NCI-H524 treated with DMSO at 0.1 percent for 48 hours (cell line): ENCODE data around the gene FBXL7.

Experiments
- DNase-seq: peaks from one replicate; lab custom pipeline; 2025; lab: John Stamatoyannopoulos, UW

FBXL7 gene

GRCh38 chr5:15579193-15579990 lies 79.4 kb downstream of the FBXL7 start:
- no peak for DNase-seq

DNA sequence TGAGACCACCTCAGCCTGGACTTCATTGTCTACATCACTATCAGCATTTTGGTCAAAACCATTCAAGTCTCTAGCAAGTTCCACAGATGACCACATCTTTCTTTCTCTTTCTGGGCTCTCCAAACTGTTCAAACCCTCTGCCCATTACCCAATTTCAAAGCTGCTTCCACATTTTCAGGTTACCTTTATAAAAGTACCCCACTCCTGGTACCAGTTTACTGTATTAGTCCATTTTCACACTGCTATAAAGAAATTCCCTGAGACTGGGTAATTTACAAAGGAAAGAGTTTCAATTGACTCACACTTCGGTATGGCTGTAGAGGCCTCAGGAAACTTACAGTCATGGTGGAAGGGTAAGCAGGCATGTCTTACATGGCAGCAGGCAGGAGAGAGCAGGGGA lies 84.5 kb downstream of the FBXL7 start:
- DNase-seq = no peak

DNA sequence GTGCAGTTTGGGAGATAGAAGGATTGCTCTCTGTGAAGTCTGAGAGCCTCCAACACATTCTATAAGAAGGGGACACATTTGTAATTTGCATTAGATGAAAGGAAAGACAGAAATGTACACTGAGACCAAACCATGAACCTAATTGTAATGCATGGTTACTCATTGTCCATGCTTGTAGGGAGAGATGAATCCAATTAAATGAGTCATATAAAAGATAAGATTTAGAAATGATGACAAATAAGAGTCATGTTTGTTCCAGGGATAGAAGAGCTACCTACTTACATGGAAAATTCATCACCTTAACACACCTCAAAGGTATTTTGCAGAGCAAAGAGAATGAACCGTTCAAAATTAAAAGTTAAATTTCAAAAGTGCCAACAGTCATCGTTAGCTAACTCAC lies 85.1 kb downstream of the FBXL7 start:
- DNase-seq = no peak

DNA sequence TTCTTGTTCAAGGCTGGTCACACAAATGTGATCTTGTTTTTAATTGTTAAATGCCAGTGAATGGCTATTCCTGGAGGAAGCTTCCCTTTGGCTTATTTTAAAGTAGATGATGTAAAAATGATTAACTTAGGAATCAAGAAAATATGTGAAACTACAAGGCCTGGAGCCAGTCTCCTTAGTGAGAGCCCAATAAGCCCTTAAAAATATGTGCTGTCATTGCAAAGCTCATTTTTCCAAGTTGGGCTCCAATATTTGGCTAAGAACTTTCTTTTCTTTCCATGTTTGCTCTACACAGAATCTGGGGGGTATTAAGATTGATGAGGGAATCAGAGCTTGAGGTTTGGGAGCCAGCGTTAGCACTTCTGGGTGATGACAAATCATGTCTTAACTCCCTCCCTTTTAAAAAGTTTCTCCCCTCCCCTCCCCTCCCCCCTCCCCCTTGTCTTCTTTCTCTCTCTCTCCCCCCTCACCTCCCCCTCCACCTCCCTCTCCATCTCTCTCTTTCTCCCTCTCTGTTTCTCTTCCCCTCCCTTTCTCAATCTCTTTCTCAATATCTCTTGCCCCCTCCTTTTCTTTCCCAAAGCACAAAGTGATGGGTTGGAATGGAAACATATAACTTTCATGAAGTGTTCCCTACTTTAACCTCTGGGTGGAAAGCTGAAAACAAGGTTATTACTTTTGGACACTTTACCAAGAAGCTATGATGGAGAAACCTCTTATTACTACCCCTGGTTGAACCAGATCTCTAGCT lies 86.0 kb downstream of the FBXL7 start:
- no peak for DNase-seq

GRCh38 chr5:15587916-15588315 lies 87.9 kb downstream of the FBXL7 start:
- DNase-seq = no peak

- DNase-seq = no peak
Observed at GRCh38 chr5:15592728-15593127, 92.7 kb downstream of the FBXL7 start.

- DNase-seq = no peak
Observed at GRCh38 chr5:15594977-15595568, 95.1 kb downstream of the FBXL7 start.

DNA sequence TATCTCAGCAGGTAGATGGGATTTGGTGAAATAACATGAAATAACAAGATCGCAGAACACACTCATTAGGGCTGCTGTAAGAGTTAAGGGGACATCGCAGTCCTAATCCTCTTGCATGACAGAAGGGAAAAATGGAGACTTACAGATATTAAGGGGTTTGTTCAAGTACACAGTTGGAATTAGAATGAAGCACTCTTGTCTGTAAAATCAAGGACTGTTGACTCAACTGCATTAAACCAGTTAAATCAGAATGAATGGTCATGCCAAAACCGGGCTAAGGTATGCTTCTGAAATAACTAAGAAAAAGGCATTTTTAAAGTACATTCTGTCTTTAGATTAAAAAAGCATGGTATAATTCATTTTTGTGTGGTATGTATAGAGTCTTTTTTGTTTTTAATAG lies 95.9 kb downstream of the FBXL7 start:
- peak; percentile 84 for DNase-seq

GRCh38 chr5:15596936-15597335 lies 97.0 kb downstream of the FBXL7 start:
- DNase-seq = no peak

DNA sequence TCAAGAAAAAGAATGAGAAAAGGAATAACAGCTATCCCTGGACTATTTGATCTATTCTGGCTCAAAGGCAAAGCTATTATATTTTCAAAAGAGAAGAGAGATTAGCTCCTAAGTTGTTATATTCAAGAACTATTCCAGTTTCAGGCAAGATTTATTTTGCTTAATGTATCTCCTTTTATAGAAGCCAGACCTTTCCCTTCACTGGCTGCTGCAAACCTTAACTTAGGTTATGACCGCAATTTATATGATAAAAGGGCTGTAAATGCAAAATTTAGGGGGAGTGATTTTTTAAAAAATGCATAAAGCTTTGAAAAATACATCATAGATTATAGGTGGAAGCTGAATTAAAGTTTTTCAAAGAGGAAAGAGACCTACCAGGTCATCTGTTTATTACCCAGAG lies 97.8 kb downstream of the FBXL7 start:
- no peak for DNase-seq

GRCh38 chr5:15598294-15598902 lies 98.4 kb downstream of the FBXL7 start:
- DNase-seq = no peak

DNA sequence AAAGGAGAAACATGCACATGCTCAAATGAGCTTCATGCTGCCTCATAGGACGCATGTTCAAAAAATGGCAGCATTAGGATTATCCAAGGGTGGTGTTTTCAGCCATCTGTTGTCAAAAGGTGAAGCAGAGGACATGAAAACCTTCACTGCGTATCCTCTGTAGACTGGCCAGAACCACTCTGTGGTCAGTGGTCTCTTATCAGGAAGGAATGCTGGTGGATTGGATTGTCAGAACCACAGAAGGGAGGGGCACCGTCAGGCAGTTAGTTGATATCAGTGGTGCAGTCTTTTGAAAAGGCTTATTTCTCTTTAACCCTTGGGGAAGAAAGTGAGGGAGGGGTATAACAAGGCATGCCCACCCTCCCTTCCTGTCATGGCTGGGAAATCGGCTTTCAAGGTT lies 100.1 kb downstream of the FBXL7 start:
- DNase-seq = no peak

DNA sequence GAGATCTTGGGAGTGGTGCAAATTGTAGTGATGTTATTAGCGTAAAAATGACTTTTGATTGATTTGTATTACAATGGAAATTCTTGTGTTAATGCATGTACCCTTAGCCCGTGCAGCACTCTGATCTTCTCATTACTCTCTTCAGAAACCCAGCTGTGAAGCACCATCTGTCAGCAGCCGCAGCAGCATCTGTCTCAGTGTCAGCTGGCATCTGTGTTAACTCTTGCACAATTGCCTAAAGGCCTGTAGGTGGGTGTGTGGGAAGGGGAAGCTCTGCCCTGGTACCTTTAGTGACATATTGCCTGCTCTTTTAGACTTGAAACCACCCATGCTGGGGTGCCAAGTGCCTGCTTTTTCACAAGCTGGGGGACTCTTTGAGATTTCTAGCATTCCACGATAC lies 101.3 kb downstream of the FBXL7 start:
- peak; percentile 99 for DNase-seq

- no peak for DNase-seq
Observed at GRCh38 chr5:15601853-15602252, 101.9 kb downstream of the FBXL7 start.

DNA sequence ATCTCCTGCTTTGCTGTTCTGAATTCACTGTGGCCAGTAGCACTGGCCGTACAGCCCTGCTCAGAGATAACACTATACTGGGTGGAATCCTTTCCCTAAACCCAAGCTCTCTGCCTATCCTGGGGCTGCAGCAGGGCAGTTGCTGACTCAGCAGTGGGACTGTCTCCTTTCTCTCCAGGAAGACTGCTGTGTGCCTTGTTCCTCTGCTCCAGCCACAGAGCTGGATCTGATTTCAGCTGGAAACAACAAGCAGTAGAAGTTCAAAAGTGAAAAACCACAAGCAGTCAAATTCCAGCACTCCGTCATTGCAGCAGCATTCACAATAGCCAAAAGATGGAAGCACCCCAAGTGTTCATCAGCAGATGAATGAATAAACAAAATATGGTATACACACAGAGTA lies 105.0 kb downstream of the FBXL7 start:
- DNase-seq = no peak

DNA sequence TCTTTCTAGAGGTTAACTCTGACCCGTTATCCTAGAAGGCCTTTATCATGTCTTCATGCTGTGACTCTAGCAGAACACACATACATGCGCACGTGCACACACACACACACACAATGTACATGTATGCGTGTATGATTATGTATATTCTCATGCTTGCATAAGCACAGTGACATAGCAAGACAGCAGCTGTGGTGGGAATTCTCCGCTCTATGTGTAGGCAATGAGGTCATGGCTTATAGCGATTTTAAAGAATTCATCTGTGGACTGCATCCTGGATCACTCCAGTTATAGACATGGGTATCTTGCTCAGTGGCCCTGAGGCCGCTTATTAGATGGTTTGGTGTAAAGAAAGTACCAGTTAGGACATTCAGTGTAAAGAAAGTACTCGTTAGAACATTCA lies 106.2 kb downstream of the FBXL7 start:
- DNase-seq = no peak

- DNase-seq = no peak
Observed at GRCh38 chr5:15607076-15607475, 107.1 kb downstream of the FBXL7 start.

DNA sequence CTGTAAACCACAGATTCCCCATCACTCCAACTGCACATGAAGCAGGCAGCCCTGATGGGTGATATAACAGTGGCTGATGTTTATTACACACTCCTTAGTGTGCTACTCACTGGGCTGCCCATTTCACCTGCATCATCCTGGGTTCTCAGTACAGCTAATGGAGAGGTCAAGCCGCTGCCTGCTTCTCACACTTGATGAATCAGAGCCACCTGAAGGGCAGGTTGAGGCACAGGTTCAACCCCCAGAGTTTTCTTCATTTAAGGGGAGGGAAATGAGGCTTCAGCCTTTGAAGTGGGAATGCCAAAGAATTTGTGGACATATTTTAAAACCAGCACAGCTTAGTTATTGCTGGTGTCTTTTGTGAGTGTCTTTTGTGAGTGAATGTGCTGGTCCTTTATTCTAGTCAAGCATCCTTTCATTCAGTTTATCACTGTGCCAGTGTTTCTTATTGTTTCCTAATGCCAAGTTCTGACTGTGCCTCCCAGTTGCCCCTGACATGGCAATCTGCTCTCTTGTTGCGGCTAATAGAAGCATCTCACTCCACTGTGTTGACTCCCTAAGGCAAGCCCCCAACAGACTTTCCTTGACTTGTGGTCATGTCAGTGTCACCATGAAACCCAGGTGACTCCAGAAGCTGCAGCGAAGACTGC lies 109.2 kb downstream of the FBXL7 start:
- DNase-seq = no peak

GRCh38 chr5:15610216-15610615 lies 110.2 kb downstream of the FBXL7 start:
- no peak for DNase-seq

- DNase-seq = no peak
Observed at GRCh38 chr5:15611008-15611407, 111.0 kb downstream of the FBXL7 start.

DNA sequence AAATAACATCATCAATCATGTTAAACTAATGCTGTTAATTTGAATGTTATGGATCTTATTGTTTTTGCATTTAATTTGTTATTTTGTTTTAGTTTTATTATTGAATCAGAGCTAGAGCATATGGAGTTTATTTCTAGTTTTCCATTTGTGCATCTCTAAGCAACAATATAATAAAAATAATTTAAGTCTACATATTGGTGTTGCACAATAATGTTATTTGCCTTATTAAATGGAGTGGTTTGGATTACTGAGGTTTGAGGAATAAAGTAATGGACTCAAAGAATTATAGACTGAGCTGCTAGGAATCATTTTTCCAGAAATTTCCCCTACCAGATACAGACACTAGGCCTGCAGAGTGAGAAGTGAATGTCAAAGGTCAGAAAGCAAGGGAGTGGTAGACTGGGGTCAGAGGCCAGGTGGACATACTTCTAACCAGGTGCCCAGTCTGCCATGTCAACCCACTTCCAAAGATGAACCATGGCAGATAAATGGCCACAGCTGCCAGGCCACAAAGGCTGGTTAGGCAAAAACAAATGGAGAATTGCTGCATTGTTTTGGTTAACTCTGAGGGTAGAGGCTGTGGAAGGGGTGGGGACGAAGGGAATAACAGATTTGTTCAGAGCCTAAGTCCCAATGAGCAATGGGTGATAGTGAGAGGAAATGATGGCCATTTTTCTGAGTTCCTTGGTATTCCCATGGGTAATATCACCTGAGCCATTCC lies 113.1 kb downstream of the FBXL7 start:
- DNase-seq = no peak

DNA sequence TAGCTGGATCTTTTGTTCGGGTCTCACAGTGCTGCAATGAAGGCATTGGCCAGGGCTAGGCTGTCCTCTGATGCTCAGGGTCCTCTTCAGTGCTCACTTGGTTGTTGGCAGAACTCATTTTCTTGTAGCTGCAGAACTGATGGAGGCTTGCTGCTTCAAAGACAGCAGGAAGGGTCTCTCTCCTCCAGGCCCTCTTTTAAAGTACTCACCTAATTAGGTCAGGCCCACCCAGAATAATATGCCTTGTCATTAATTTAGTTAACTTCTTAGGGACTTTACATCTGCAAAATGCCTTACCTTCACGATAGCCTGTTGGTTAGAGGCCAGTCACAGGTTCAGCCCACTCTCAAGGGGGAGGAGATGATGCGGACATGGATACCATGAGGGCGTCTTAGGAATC lies 114.7 kb downstream of the FBXL7 start:
- no peak for DNase-seq
